K562 (cell line): ENCODE results near the gene REX1BD. TPM values are rescaled to one million over a fixed set of nuclear protein-coding genes. Genes with fewer than 3 reads are reported as not detected.
A peak's percentile ranks its signal among the peaks of the same experiment; 100 is the strongest.

Experiments
- ATAC-seq: fragments of 200-7000 bp; cut with Tn5 transposase; 3 replicates; pipeline ENCODE4 v1.9.1; 2020; ENCODE audit warnings: moderate library complexity
- BruUV-seq: library from RNA; stranded (reverse); fragments of 400-500 nt; replicated peaks from 2 replicates; lab custom pipeline; 2021; lab: Mats Ljungman, UMichigan
- CTCF ChIA-PET: fragments of 300-600 bp; formaldehyde crosslinking; extraction: SDS; loops from one replicate; lab custom pipeline; 2021; ENCODE audit warnings: low intra/inter-chr PET ratio; lab: Yijun Ruan, JAX
- POLR2A ChIA-PET: fragments of 300-600, 350-650 bp; sonication (Branson Sonifier 250); formaldehyde crosslinking; extraction: SDS; loops from one replicate; lab custom pipeline; 2021; ENCODE audit warnings: antibody characterized with exemption, inconsistent platforms; lab: Yijun Ruan, JAX
- DNase-seq, 4 experiments: peaks; one replicate each; pipeline versions ENCODE4 v3.0.0 to v3.0.0-alpha.2; 2011 to 2018; ENCODE audit warnings: low spot score in 3 of 4, mixed read lengths in 3 of 4; ENCODE audit errors: extremely low read depth in 1 of 4
- FAIRE-seq: peaks from 2 replicates; lab custom pipeline; 2011; peaks lifted over from hg19 to GRCh38; lab: Jason Lieb, UNC
- H2AFZ ChIP-seq: 2 replicates; pipeline ENCODE4 v1.6.0; 2011; ENCODE audit warnings: low read depth, low read length, control low read depth, inconsistent platforms
- H3K27ac ChIP-seq: fragments of 200-600 bp; 3 replicates; pipeline ENCODE4 v1.8.0; 2011; ENCODE audit warnings: low read depth, mild to moderate bottlenecking, control low read depth, inconsistent platforms, low read length, moderate library complexity, mixed read lengths; ENCODE audit errors: extremely low read depth
- H3K27me3 ChIP-seq, 2 experiments: fragments of 300-600 bp in 1 of 2; 2 replicates in 1 of 2; 3 replicates in 1 of 2; pipeline versions ENCODE4 v1.6.0 to v1.8.0; 2011; ENCODE audit warnings: inconsistent platforms in 2 of 2, low read length in 2 of 2, mild to moderate bottlenecking in 1 of 2, mixed read lengths in 1 of 2, moderate library complexity in 1 of 2; ENCODE audit not compliant: control insufficient read depth in 2 of 2, insufficient read depth in 2 of 2
- H3K36me3 ChIP-seq: fragments of 300-600 bp; 3 replicates; pipeline ENCODE4 v1.8.0; 2011; ENCODE audit warnings: mild to moderate bottlenecking, low read length, inconsistent platforms; ENCODE audit not compliant: control insufficient read depth, insufficient read depth
- H3K4me1 ChIP-seq, 2 experiments: fragments of 200-600 bp in 1 of 2; replicated peaks in 1 of 2; 2 replicates in 1 of 2; 3 replicates in 1 of 2; pipeline versions ENCODE4 v1.5.1 to v1.8.0; 2011; ENCODE audit warnings: inconsistent platforms in 2 of 2, low read length in 2 of 2, mild to moderate bottlenecking in 1 of 2, mixed read lengths in 1 of 2, moderate library complexity in 1 of 2; ENCODE audit not compliant: control insufficient read depth in 2 of 2, insufficient read depth in 2 of 2
- H3K4me2 ChIP-seq: 2 replicates; pipeline ENCODE4 v1.6.1; 2011; ENCODE audit warnings: low read length, control low read depth, inconsistent platforms, mixed read lengths; ENCODE audit not compliant: insufficient read depth
- H3K4me3 ChIP-seq: fragments of 200-600 bp; sonication (generic), shearing (Covaris generic); 2 replicates; pipeline ENCODE4 v1.5.1; 2016; ENCODE audit warnings: control low read depth, inconsistent platforms
- H3K79me2 ChIP-seq: fragments of 200-600 bp; 3 replicates; pipeline ENCODE4 v1.8.0; 2011; ENCODE audit warnings: low read length, inconsistent platforms; ENCODE audit not compliant: control insufficient read depth, insufficient read depth
- H3K9ac ChIP-seq, 2 experiments: 2 replicates each; pipeline versions ENCODE4 v1.6.0 to v1.6.1; 2011; ENCODE audit warnings: low read depth in 2 of 2, low read length in 2 of 2, control low read depth in 1 of 2, inconsistent platforms in 1 of 2, mild to moderate bottlenecking in 1 of 2, mixed read lengths in 1 of 2; ENCODE audit not compliant: insufficient read depth in 1 of 2
- H3K9me1 ChIP-seq: one replicate; pipeline ENCODE4 v1.6.0; 2011; ENCODE audit warnings: inconsistent platforms, mild to moderate bottlenecking, low read length, moderate library complexity; ENCODE audit not compliant: control insufficient read depth, insufficient read depth
- H3K9me3 ChIP-seq: replicated peaks from 2 replicates; pipeline ENCODE4 v1.5.1; 2011; ENCODE audit warnings: low read depth, low read length, inconsistent platforms; ENCODE audit not compliant: control insufficient read depth, insufficient read depth
- H4K20me1 ChIP-seq: replicated peaks from 2 replicates; pipeline ENCODE4 v1.6.1; 2011; ENCODE audit warnings: low read length, inconsistent platforms, mixed read lengths; ENCODE audit not compliant: control insufficient read depth, insufficient read depth
- POLR2G ChIP-seq: fragments of 200-400 bp; formaldehyde crosslinking; IDR thresholded peaks from 2 replicates; pipeline ENCODE4 v1.6.1; 2017; ENCODE audit warnings: low read depth, mild to moderate bottlenecking, antibody characterized with exemption, low read length, moderate library complexity
- RBFOX2 ChIP-seq: fragments of 200-400 bp; formaldehyde crosslinking; IDR thresholded peaks from 2 replicates; pipeline ENCODE4 v1.6.1; 2017; ENCODE audit warnings: low read depth, mild to moderate bottlenecking, low read length, moderate library complexity
- SRSF3 ChIP-seq: fragments of 200-400 bp; formaldehyde crosslinking; IDR thresholded peaks from 2 replicates; pipeline ENCODE4 v1.6.1; 2016; ENCODE audit warnings: mild to moderate bottlenecking, low read length, moderate library complexity; ENCODE audit not compliant: insufficient read depth
- ZNF232 ChIP-seq: sonication (generic); formaldehyde crosslinking; IDR thresholded peaks from 2 replicates; pipeline ENCODE4 v1.8.0; 2022; ENCODE audit warnings: mild to moderate bottlenecking, missing genetic modification reagents
- WGBS: fragments of 100-300 bp; shearing (Covaris generic); methylation state at CpG from one replicate; pipeline ENCODE4 v1.1.6; 2016; ENCODE audit warnings: low coverage, mixed read lengths; ENCODE audit not compliant: insufficient coverage; ENCODE audit errors: missing lambda C conversion rate; 5-methylcytosine and 5-hydroxymethylcytosine counted together
- in situ Hi-C: fragments of 300-500 bp; cut with MboI; formaldehyde crosslinking; loops from 4 replicates; pipeline ENCODE4 v1.15.0; 2018; ENCODE audit warnings: inconsistent platforms, mixed read lengths
- intact Hi-C: fragments of 100-400 bp; cut with micrococcal nuclease; formaldehyde crosslinking; loops from 2 replicates; pipeline ENCODE4 v1.14.2; 2022
- polyA plus RNA-seq, 8 experiments: library from polyadenylated mRNA; depleted of rRNA in 4 of 8; stranded (reverse) in 5 of 8; unstranded in 3 of 8; fragments of >200 nt; fragmentation: Nextera tagmentation in 2 of 8; fragmentation: Illumina TruSeq in 1 of 8; extraction: Ambion mirVana in 2 of 8; extraction: Trizol in 1 of 8; gene quantifications; 2 replicates each; pipeline versions ENCODE4 v1.2.1 to v1.2.3, GENCODE V29; 2011 to 2014; ENCODE audit warnings: inconsistent platforms in 1 of 8, missing spikeins in 1 of 8
- total RNA-seq, 7 experiments: library from RNA; depleted of rRNA in 6 of 7; stranded (reverse); fragments of >200 nt in 6 of 7; fragmentation: Illumina TruSeq in 2 of 7; extraction: Trizol in 2 of 7; gene quantifications; 2 replicates each; pipeline versions ENCODE4 v1.2.1 to v1.2.3, GENCODE V29; 2011 to 2021; ENCODE audit warnings: low replicate concordance in 1 of 7
- TF ChIP-seq, protein P1 (sequence below): fragments of 250-450 bp; sonication (Bioruptor Pico); IDR thresholded peaks from 2 replicates; pipeline ENCODE4 v1.4.0; 2020
- TF ChIP-seq, protein P2 (sequence below), 2 experiments: IDR thresholded peaks in 1 of 2; conservative IDR thresholded peaks in 1 of 2; 2 replicates each; pipeline ENCODE4 v1.6.1; 2016; ENCODE audit warnings: low read depth in 2 of 2, mild to moderate bottlenecking in 1 of 2, missing compliant biosample characterization in 1 of 2, missing genetic modification characterization in 1 of 2, moderate library complexity in 1 of 2

The REX1BD gene
- total and polyA plus RNA-seq, 9 of the 15 experiments (the other 6 are each of a cell fraction or from before 2014, with no cell fraction given), result 1.9 to 136 (median 13.8) TPM

DNA sequence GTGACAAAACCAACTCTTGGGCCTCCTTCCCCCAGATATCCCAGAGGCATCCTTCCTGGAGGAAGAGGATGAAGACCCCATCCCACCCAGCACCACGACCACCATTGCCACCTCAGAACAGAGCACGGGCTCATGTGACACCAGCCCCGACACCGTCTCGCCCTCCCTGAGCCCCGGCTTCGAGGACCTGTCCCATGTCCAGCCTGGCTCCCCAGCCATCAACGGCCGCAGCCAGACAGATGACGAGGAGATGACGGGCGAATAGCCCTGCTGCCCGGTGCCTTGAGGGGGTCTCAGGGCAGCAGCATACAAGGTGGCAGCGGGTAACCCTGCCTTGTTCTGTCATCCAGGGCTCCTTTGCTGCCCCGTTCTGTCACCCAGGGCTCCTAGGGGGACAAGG, 20.2 kb upstream of the REX1BD start:
- FAIRE-seq (no peak), ATAC-seq (no peak), DNase-seq (no peak)
- Histone ChIP-seq H4K20me1 (peaks cover 10% of the 10 kb centered on the region), H3K4me1 (peaks cover 9 to 28% of the 10 kb centered on the region in 2 experiments; a peak in 4 of 5 replicates), H3K36me3 (peaks cover 79% of the 10 kb centered on the region), H3K27ac (no peak overlapping the region), H3K4me3 (no peak overlapping the region), H3K4me2 (no peak overlapping the region), H3K9me3 (no peaks in the 10 kb centered on the region), H3K79me2 (peaks cover 18% of the 10 kb centered on the region), H3K27me3 (no peaks in the 10 kb centered on the region; a peak in 1 of 5 replicates), H2AFZ (no peak overlapping the region), H3K9me1 (peaks cover 7% of the 10 kb centered on the region), H3K9ac (no peak overlapping the region)
- BruUV-seq, result no TSS peak
- POLR2A ChIA-PET, result interaction anchor here (0.6 to 1.1 kb wide), 3 partner anchors 9 to 61 kb away, joined by 3 to 4 read pairs (median 3); partner anchors contain the start of gene KXD1
- TF ChIP-seq RBFOX2, result peak; percentile 40
- 0 out of 2 replicates have a peak, but pooled peaks have one; percentile 52 for TF ChIP-seq POLR2G
- TF ChIP-seq ZNF232 (CRISPR knock-in tag), result no peak
- no peak for TF ChIP-seq SRSF3
- TF ChIP-seq, protein P1, sequence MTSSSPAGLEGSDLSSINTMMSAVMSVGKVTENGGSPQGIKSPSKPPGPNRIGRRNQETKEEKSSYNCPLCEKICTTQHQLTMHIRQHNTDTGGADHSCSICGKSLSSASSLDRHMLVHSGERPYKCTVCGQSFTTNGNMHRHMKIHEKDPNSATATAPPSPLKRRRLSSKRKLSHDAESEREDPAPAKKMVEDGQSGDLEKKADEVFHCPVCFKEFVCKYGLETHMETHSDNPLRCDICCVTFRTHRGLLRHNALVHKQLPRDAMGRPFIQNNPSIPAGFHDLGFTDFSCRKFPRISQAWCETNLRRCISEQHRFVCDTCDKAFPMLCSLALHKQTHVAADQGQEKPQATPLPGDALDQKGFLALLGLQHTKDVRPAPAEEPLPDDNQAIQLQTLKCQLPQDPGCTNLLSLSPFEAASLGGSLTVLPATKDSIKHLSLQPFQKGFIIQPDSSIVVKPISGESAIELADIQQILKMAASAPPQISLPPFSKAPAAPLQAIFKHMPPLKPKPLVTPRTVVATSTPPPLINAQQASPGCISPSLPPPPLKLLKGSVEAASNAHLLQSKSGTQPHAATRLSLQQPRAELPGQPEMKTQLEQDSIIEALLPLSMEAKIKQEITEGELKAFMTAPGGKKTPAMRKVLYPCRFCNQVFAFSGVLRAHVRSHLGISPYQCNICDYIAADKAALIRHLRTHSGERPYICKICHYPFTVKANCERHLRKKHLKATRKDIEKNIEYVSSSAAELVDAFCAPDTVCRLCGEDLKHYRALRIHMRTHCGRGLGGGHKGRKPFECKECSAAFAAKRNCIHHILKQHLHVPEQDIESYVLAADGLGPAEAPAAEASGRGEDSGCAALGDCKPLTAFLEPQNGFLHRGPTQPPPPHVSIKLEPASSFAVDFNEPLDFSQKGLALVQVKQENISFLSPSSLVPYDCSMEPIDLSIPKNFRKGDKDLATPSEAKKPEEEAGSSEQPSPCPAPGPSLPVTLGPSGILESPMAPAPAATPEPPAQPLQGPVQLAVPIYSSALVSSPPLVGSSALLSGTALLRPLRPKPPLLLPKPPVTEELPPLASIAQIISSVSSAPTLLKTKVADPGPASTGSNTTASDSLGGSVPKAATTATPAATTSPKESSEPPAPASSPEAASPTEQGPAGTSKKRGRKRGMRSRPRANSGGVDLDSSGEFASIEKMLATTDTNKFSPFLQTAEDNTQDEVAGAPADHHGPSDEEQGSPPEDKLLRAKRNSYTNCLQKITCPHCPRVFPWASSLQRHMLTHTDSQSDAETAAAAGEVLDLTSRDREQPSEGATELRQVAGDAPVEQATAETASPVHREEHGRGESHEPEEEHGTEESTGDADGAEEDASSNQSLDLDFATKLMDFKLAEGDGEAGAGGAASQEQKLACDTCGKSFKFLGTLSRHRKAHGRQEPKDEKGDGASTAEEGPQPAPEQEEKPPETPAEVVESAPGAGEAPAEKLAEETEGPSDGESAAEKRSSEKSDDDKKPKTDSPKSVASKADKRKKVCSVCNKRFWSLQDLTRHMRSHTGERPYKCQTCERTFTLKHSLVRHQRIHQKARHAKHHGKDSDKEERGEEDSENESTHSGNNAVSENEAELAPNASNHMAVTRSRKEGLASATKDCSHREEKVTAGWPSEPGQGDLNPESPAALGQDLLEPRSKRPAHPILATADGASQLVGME (CRISPR knock-in tag), result no peak
- TF ChIP-seq, protein P2, sequence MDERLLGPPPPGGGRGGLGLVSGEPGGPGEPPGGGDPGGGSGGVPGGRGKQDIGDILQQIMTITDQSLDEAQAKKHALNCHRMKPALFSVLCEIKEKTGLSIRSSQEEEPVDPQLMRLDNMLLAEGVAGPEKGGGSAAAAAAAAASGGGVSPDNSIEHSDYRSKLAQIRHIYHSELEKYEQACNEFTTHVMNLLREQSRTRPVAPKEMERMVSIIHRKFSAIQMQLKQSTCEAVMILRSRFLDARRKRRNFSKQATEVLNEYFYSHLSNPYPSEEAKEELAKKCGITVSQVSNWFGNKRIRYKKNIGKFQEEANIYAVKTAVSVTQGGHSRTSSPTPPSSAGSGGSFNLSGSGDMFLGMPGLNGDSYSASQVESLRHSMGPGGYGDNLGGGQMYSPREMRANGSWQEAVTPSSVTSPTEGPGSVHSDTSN (CRISPR knock-in tag; IDR thresholded peaks at IDR 0.05; ENCODE audit: low read depth), result no peak
- TF ChIP-seq, protein P2 (tag; conservative IDR thresholded peaks at IDR 0.05; ENCODE audit: low read depth), result no peak
- CTCF ChIA-PET, result no interaction called here
- intact Hi-C loops, result no loop called here
- in situ Hi-C loops, result no loop called here
- WGBS, result 92% methylated on average over 14 of the region's 15 CpGs
